NCI-H1092 treated with DMSO at 0.1 percent for 48 hours (cell line): ENCODE results near the gene ZIC4.

Experiments used
- DNase-seq: peaks from one replicate; lab custom pipeline; 2025; lab: John Stamatoyannopoulos, UW

ZIC4 gene

DNA sequence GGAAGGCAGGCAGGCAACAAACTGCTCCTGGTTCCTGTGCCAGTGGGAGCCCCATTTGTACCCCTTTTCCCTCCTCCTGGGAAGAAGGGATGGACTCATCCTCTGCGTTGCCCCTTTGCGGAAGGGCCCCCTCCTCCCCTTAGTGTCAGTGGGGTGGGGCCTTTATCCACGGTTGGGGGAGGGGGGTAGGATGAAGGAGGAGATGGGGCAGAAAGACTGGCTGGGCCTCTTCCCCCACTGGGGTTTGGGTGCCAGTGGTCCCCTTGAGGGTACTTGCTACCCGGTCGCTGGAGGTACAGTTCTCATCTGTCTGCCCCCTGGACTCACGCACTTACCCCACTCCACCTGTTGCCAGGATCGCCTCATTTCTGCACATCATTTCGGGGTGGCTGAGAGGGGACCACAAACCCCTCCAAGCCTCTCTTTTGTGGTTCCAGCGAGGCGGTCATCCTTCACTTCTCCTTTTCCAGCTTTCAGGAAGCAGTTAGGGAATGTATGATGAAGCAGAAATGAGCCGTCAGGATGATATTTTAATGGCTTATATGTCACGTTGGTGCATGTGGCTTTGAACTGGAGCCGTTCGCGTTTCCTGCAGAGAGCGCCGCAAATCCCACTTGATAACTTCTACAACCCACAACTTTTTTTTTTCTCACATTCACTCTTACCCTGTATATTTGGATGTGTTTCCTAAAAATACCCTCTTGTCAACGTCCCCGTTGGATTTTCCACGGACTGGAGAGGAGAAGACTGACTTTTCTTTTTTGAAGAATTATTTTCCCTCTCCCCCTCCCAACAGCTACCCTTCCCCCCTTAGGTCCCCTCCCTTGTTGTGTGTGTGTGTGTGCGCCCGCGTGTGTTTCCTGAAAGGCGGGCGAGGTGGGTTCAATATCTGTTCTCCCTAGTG, at the start of gene ZIC4:
TSS of gene ZIC4 (minus strand) at position 516 of the 904 bp plus-strand sequence. CDS start 3,746 bp downstream, outside the sequence.
- no peak for DNase-seq

DNA sequence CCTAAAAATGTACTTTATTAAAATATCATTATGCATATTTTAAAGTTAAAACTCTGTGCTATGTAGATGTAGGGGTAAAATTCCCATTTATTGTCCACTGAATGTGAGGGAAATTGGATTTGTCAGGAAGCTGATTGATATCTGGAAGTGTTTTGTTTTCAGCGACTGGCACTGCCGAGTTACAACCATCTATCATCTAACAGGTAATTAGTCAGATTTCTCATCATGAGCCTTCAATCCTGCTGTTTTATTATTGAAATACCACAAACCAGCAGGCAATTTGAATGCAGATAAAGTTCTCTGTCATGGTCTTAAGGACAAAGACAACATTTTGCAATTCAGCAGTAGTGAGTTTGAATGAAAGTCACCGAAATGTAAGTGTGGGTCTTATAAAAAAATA, 43.3 kb upstream of the ZIC4 start:
- DNase-seq: no peak

DNA sequence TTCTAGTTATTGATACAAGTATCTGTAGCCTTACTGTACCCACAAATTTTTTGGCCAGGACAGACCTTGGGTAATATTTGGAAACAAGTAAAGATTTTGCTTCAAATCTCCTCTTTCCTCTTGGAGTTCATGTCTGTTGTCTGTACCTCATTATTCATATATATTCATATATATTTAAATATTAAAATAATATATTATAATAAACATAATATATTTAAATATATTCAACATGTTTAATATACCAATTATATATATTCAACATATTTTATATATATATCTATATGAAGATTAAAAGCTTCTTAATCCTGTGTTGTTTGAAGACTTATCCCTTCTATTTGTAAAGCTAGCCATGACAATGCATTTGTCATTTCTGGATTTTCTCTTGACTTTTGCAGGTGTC, 40.9 kb upstream of the ZIC4 start:
- no peak for DNase-seq

DNA sequence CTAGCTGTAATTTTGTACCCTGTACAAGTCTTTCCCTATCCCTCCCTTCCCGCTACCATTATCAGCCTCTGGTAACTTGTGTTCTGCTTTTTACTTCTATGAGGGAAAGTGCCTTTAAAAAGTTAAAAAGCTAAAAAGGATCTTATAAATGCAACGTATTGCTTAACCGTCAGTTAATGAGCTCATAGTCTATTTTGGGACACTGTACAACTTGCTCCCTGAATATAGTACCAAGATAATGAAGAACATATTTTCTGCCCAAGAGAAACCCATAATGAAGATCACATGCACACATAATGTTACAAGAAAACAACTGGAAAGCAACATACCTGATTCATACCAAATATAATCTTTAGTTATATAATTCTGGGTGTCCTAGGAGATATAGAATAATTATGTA, 25.4 kb upstream of the ZIC4 start:
- no peak for DNase-seq

DNA sequence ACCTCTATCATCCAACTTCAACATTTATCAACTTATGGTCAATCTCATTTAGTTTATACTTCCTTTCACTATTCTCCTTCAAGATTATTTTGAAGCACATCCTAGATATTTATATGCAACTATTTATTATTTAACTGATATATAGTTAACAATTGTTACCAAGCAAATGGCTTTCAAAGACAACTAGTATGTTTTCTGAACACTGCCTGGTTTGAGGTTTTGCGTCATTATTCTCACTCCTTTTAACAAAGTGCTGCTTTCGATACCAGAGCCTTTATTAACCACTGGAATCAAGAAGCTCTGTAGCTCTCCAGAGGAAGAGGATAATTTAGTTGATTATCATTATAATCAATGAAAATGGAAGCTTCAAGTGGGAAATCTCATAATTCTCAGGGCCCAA, 22.4 kb upstream of the ZIC4 start:
- no peak for DNase-seq

DNA sequence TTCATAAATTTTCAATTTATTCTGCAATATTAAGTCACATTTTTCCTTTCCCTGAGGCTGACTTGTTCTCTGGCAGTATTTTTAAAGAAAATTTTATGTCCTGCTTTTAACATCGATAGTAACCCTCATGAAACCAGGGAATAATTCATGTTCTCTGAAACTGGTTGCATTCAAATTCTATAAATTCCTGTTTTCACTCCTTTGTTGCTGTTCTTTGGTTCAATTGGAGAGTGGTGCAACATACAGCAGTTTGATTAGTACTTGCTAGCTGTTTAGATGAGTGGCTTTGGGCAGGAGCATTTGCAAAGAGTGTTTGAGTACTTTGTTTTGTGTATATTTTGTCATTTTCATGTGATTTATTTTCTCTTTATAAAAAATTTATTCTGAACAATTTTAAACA, 22.0 kb upstream of the ZIC4 start:
- DNase-seq: no peak

DNA sequence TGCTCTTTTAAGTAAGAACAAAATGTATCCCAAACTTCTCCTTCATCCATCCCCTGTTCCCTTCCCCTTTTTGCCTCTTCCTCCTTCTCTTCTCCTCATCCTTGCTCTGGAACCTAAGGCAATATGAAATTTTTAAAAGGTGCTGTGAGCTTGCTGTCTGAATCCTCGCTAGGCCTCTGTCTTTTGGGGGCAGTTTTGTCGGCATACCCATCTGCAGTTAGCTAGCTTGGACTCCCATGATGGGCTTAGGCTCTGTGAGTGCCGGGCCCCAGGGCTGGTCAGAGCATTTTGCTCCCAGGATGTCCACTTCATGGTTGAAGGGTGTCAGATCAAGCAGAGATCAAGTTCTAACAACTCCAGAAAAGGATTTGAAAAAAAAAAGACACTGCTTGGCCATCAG, 21.4 kb upstream of the ZIC4 start:
- no peak for DNase-seq

DNA sequence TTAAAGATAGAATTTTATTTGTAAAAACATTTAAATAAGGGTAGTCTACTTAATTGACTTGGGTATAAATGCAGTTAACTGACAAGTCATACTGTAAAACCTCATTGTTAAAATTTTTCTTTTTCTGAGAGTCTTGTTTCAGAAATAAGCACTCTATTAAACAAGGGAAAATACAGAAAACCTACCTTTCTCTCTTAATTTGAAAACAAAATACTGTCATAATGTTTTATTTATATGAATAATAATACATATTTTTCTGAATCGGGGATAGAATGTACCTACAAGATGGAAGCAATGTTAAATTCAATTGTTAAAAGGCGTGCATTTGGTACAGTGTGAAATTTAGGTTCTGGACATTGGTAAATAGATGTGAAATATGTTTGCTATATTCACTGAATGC, 20.6 kb upstream of the ZIC4 start:
- no peak for DNase-seq

DNA sequence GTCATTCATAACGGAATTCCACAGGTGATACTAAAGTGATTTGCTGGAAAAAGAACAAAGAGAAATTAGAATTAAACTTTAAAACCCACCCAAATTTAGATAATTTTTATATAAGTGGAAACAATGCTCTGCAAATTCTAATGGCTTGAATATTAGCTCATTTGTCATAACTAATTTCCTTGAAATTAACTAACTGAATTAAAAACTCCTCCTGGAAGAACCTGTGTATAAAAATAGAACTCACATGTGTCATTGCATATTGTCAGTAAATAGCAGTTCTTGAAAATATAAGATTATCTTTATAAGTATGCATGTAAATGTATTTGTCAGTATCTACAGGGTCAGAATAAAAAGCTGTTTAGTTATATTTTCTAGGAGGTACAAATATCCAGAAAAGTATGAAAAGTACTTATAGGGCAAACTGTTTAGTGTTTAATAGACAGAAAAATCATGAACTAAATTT, 19.1 kb upstream of the ZIC4 start:
- DNase-seq: no peak

DNA sequence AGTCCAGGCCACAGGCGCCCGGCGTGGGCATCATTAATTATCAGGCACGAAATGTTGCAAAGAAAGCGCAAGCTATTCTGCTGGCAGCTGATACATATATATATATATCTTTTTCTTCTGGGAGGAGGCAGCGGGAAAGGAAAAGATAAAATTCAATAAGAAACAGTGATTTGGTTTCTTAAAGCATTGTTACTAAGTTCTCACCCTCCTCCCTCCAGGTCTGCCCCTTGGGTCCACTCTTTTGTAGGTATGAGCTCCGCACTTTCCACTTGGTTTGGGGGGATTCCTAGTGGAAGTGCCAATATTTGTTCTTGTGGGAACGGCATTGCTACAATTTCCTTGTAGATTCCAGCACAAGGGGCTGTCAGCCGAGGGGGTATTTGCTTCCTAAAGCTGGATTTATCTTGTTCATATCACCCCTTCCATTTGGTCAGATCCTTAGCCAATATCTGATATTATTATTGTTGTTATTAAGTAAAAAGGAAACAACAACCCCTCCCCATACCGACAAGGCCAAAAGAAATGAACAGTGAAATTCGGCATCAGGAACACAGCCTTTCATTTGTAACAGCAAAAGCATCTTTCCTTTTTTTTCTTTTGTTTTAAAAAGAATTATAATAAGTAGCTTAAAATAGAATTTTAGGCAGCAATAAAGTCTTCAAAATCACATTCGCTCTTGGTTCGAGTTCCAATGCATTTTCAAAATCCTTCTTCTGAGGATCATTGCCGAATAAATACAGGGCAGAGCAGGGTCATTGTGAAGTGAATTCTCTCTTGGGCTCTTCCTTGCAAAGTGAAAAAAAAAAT, 18.4 kb upstream of the ZIC4 start:
- no peak for DNase-seq

DNA sequence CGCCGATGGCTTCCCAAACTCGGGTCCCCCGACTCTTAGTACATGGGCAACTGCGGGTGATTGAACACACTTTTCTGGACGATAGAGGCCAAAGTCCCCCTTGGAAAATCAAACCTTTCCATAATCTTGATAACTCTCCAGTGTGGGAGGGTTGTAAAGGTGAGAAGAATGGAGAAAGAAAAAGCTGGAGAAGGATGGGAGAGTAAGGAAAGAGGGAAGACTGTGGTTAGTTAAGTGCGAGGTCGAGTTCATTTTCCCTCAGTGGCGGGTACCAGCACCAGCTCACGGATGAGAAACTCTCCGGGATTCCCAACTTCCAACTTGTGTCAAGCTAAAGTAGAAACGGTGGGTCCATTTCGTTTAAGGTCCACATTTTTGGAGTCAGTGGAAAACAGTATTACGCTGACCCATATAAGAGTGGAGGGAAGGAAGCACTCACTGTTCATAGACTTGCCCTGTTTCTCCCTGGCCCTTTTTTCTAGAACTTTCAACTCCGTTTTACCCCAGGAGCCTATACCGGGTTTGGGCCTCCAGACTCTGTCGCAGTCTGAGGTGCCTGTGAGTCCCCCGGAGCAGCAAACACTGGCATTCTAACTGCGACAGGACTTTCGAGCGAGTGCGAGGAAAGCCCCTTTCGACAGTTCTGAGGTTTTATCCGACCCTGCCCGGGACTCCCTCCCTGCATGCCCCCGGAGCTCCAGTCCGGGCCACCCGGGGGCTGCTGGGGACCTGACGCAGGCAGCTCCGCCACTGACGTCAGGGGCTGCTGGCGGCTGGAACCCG, 17.6 kb upstream of the ZIC4 start:
- no peak for DNase-seq

DNA sequence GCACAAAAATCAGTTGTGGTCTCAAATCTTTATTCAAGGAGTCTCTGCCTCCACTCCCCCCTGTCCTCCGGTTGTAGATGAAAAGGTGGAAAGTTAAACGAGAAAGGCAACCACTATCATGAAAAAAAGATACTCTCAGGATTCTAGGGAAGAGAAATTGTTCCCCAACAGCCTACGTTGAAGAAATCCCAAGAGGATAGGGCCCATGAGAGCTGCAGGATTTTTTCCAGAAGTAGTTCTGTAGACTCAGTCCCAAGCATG, 17.1 kb upstream of the ZIC4 start:
- no peak for DNase-seq

DNA sequence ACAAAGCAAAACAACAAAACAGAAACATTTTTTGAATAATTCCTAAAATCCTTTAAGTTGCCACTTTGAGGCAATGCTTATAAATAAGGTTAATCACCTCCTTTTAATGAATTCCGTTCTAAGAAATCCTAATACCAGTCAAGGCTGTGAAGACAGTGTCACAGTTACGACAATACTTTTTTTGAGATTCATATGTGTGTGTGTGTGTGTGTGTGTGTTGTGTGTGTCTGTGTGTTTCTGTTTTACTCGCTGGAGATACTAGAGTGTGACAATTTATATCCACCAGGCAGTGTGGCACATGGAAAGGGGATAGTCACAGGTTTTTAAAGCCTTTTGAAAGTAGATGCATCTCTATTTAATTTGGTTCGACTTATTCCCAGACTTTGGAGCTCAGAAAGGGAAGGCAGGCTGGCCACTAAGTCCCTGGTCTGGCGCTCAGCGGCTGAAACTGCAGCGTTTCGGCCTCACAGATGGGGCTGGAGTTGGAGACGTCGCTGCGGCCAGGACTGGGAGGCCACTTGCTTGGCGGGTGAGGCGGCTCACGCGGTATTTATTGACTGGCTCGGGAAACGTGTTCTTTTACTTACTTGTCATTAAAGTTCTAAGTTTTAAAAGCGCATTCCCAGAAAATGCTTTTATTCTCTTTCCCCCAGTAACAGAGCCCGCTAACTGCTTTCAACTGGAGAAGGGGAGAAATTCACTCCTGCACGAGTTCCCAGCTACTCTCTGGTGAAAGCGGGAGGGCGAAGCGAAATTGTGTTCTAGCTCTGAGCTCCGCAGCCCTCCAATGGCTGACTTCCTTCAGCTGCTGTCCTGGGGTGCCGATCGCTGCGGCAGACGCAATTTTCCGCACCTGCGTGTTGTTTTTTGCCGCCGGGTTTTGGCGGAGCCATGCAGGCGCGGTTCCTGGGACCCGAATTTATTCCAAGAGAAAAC, 16.5 kb upstream of the ZIC4 start:
- no peak for DNase-seq

DNA sequence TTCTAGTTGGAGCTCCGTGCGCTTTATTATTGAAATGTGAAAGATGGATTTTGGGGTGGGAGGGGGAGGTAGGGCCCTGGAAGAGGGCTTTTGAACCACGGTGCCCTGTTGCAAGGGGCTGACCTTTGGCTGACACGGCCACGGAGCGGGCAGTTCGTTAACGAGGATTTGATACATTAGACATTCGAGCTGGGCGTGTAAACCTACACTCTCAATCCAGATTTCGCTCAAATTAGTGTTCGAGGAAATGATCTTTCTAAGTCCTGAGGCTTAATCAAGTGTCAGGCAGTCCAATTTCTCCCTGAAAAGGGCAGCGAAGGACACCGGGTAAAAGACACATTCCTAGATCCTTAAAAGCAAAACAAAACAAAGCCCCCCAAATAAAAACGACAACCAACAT, 15.9 kb upstream of the ZIC4 start:
- no peak for DNase-seq

DNA sequence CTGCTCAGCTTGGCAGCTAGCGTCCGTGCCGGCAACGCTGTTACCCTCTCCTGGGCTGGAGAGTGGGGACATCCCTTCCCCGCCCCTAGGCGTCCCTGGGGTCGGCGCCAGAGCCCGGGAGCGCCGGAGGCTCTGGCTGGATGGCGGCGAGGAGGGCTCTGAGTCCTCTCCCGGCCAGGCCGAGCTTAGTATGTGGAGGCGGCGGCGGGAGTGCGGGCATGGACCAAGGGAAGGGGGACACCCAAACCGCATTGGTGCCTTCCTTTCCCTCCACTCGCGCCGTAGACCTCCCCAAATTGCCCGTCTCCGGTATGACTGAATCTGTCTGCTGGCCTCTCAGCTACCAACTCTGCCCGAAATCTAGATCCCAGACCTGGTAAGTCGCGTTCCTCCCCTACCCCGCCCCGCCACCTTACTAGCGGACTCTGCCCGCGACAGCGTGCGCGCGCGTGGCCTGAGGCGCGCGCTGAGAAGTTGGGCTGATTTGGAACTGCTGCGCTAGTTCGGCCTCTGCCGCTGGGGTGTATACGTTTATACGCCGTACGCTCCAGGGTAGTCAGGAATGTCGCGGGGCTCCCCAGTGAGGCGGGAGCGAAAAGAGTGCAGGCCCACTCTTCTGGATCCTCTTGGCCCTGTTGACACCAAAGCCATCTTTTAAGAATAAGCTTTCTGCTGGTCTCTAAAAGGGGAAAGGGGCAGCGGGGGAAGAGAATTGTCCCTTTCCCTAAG, 15.0 kb upstream of the ZIC4 start:
- DNase-seq: no peak

DNA sequence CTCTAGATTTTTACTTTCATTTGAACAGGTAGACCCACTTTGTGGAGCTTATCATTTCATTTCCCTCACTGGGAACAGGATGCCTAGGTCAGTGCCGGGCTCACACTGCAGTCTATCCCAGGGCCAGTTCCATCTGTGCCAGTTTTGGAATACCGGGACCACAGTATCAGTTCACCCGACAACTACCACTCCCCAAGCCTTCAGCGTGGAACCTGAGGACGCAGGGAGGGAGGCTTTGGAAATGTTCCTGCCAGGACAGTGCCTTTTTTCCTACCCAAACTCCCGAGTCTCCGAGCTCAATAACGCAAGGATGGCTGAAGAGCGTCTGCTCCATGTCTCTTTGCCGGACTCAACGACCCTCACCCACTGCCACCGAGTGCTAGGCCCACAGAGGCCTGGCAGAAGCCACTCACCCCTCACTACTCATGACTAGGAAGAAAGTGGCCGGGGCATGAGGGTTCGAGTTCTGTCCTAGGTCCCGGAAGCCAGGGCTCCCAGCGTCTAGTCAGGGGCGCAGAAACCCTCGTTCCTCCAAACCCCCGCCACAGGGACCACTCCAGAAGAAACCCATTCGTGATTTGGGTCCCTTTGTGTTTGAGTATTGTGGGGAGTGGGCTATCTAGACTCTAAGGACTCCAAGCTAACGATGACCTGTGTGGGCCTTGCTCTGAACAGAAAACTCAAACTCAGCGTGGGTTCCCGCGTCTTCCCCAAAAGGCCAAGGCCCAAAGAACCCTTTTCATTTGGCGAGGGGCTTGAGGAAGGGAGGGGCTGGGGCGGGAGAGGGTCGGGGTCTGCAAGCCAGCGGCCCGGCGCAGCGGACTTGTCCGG, 14.2 kb upstream of the ZIC4 start:
- no peak for DNase-seq

DNA sequence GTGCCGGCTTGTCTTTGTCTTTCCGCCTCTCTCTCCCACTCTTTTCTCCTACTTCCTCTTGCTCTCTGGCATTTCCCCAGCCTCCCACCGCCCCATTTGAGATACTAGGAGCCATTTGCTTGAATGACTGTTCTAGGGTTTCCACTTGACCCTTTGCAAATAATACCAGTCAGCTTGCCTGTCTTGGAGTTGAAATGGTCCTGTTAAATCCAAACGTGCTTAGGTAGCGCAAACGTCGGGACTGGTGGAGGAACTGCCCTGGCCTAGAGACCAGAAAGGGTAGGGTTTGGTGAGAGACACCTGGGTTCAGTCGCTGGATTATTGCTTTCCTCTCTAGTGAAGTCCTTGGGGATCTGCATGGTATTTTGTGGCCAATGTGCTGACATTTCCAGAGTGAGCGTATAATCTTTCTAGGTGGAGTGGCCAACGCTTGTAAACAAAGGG, 13.5 kb upstream of the ZIC4 start:
- no peak for DNase-seq

DNA sequence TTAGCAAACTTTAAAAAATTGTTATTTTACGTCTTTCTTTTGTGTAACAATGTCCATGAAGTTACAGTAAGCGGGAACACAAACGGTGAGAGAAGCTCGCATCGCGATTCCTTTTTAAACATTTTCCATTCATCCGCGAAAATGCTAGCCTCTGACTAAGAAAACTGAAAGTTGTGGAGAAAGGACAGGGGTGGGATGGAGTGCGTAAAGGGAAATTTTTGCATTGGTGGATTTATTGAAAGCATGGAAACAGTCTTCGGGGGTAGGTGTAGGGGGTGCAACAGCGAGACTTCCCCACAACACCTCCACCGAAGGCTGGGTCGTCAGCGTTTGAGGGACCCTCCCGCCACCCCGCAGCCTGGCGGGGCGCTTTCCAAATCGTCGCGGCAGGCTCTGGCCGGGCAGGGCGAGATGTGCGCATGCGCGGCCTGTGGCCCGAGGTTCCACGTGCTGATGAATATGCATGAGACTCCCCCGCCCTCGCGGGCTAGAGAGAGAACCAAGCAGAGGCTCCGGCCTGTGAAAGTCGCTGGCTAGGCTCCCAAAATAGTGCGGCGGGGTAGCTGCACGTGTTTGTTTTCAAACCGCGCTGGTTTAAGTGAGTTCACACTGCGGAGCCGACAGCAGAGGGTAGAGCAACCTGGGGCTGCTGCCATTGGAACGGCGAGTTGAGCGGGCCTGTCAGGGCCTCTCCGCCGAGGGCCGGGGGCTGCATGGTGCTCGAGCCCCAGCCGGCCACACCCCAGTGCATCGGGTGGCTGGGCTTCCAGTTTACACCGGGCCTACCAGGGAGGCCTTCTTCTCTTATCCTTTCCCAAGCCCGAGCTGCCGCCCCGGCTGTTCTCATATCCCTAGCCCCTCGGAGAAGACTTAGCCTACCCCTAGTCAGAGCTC, 12.7 kb upstream of the ZIC4 start:
- no peak for DNase-seq

DNA sequence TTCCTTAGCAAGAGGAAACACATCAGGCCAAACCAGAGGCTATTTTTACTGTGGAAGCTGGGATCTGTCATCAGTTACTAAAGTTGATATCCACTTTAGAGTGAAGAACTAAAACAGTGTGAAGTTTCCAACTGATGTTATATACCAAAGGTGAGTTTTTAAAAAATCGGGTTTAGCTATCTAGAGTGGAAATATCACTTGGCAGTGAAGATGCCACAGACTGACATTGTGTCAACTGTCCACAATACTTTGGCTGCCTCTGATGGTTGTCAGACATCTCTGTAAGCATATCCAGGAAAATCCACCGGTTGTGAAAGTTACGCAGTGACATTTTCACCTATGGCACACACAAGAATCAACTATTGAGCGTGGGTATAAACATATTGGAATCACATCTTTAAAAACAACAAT, 12.0 kb upstream of the ZIC4 start:
- DNase-seq: no peak
